ENCODE results near the gene RADIL.

DNA sequence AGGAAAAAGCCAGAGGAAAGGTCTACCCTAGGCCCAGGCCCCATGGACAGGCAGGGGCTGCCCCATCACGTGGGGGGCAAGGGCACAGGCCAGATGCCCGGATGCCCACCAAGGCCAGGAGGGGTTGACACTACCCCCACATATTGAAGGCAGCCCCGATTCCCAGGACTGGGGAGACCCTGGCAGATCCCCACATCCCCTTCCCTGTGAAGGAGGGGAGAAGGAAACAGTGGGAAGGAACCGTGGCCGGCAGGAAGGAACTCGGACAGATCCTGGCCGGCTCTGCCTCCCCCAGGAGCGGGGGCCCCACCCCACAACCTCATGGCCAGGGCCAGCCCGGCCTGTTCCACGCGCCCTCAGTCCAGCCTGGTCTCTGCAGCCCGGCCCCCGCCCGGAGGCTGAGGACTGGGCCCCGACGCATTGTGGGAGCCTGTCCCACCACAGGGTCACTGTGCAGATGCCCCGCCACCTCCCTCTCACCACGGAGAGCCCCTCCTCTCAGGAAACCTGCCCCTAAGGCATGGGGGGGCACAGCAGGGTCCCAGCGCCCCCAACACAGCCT is 63.0 kb downstream of the RADIL start:
- TF ChIP-seq EZH2 (IDR thresholded peaks at IDR 0.05) = no peak
- no peak for TF ChIP-seq POLR2AphosphoS5 (IDR thresholded peaks at IDR 0.05; ENCODE audit: borderline replicate concordance, low read depth, low read length)
- TF ChIP-seq FOXP2 (optimal IDR thresholded peaks at IDR 0.05; ENCODE audit: control extremely low read depth, extremely low read length, insufficient read depth) = no peak

Measured in SK-N-MC (cell line).